HT1080 (cell line): Measurements from ENCODE around the gene CYP1A2. TPM values are rescaled to one million over a fixed set of nuclear protein-coding genes. Genes with fewer than 3 reads are reported as not detected.

Source experiments
- DNase-seq: peaks from one replicate; pipeline ENCODE4 v3.0.0-alpha.2; 2015; ENCODE audit warnings: low read depth
- small RNA-seq: library from RNA; depleted of rRNA; stranded (forward); fragments of <200 nt; gene quantifications from one replicate; pipeline ENCODE3, GENCODE V24; 2014
- total RNA-seq: library from RNA; depleted of rRNA; stranded (reverse); fragments of >200 nt; shearing (Covaris generic); gene quantifications from 2 replicates; pipeline ENCODE4 v1.2.3, GENCODE V29; 2014; rRNA removed

Gene CYP1A2
- total RNA-seq, 1 experiment from 2014 or later: not detected

DNA sequence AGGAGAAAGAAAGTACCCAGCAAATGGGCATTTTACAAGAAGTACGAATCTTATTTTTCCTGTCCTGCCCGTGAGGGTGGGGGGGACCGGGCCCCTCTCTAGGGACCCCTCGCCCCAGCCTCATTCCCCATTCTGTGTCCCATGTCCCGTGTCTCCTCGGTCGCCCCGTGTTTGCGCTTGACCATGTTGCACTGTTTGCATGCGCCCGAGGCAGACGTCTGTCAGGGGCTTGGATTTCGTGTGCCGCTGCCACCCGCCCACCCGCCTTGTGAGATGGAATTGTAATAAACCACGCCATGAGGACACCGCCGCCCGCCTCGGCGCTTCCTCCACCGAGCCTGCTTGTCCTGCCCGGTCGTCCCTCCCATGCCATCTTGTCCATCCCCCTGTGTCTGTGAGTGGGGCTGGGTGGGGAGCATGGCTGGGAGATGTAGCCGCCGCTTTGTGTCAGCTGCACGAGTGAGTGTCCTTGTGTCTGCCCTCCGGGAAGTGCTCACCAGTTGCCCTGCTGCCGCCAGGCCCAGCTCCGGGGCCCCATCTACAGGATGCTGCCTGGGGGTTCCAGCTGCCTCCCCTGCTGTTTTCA is 54.3 kb downstream of the CYP1A2 start:
- DNase-seq: no peak

GRCh38 chr15:74804935-74805334 is 56.3 kb downstream of the CYP1A2 start:
- DNase-seq: no peak

Small RNA genes within 50 kb of the gene (small RNA-seq; reads per million reads assigned to genes)
- gene MIR4513: not detected

Other genes starting within 250 kb of the CYP1A2 start
- 3.5 and 4.9 TPM in 2 replicates for gene ARID3B, start 207.6 kb upstream of the CYP1A2 start, total RNA-seq
- gene CLK3, start 133.0 kb upstream of the CYP1A2 start, total RNA-seq: 84.0 and 110 TPM in 2 replicates
- 7.0 and 16.7 TPM in 2 replicates for gene EDC3, start 52.8 kb upstream of the CYP1A2 start, total RNA-seq
- gene CYP1A1, start 23.3 kb upstream of the CYP1A2 start, total RNA-seq: 1.3 and 2.5 TPM in 2 replicates
- 39.3 and 50.7 TPM in 2 replicates for gene CSK, start 33.2 kb downstream of the CYP1A2 start, total RNA-seq
- 0.05 TPM in 1 of 2 replicates, not detected in the other for gene LMAN1L, start 64.0 kb downstream of the CYP1A2 start, total RNA-seq
- gene CPLX3, start 77.8 kb downstream of the CYP1A2 start, total RNA-seq: 0.10 and 0.26 TPM in 2 replicates
- 44.0 and 47.1 TPM in 2 replicates for gene ULK3, start 94.3 kb downstream of the CYP1A2 start, total RNA-seq
- 17.1 and 32.1 TPM in 2 replicates for gene SCAMP2, start 124.5 kb downstream of the CYP1A2 start, total RNA-seq
- gene MPI, start 141.2 kb downstream of the CYP1A2 start, total RNA-seq: 50.6 and 61.3 TPM in 2 replicates
- 20.4 and 27.4 TPM in 2 replicates for gene FAM219B, start 158.0 kb downstream of the CYP1A2 start, total RNA-seq
- 119 and 162 TPM in 2 replicates for gene COX5A, start 189.2 kb downstream of the CYP1A2 start, total RNA-seq
- gene RPP25, start 207.9 kb downstream of the CYP1A2 start, total RNA-seq: 0.20 and 0.58 TPM in 2 replicates
- 0.90 and 1.8 TPM in 2 replicates for gene SCAMP5, start 246.7 kb downstream of the CYP1A2 start, total RNA-seq